GM23338 (cell line): Measurements from ENCODE around the gene LAMA4. TPM values are rescaled to one million over a fixed set of nuclear protein-coding genes. Genes with fewer than 3 reads are reported as not detected.
A peak's percentile ranks its signal among the peaks of the same experiment; 100 is the strongest.

Experiments used
- ATAC-seq: fragments of 200-7000 bp; cut with Tn5 transposase; 3 replicates; pipeline ENCODE4 v1.9.1; 2020
- DNase-seq: peaks from one replicate; pipeline ENCODE4 v3.0.0-alpha.2; 2015; ENCODE audit warnings: low spot score
- H2AFZ ChIP-seq: fragments of 200-600 bp; sonication (generic); 2 replicates; pipeline ENCODE4 v1.8.0; 2016; ENCODE audit warnings: antibody characterized with exemption, mild to moderate bottlenecking, moderate library complexity
- H3F3A ChIP-seq: fragments of 200-600 bp; sonication (generic); replicated peaks from 2 replicates; pipeline ENCODE4 v1.8.0; 2017; ENCODE audit warnings: antibody characterized with exemption, mixed run types, low read depth
- H3K27ac ChIP-seq: fragments of 200-600 bp; sonication (generic); 2 replicates; pipeline ENCODE4 v1.6.1; 2016; ENCODE audit warnings: low read depth
- H3K27me3 ChIP-seq: fragments of 200-600 bp; sonication (generic); 2 replicates; pipeline ENCODE4 v1.8.0; 2016; ENCODE audit warnings: mild to moderate bottlenecking, mixed run types, moderate library complexity; ENCODE audit not compliant: insufficient read depth
- H3K36me3 ChIP-seq: fragments of 200-600 bp; sonication (generic); 2 replicates; pipeline ENCODE4 v1.8.0; 2016; ENCODE audit warnings: mild to moderate bottlenecking; ENCODE audit not compliant: insufficient read depth
- H3K4me1 ChIP-seq: fragments of 200-600 bp; sonication (generic); 2 replicates; pipeline ENCODE4 v1.8.0; 2016; ENCODE audit warnings: mild to moderate bottlenecking, moderate library complexity; ENCODE audit not compliant: insufficient read depth
- H3K4me2 ChIP-seq: fragments of 200-600 bp; sonication (generic); 2 replicates; pipeline ENCODE4 v1.7.1; 2017; ENCODE audit warnings: mixed run types
- H3K4me3 ChIP-seq: fragments of 200-600 bp; sonication (generic); 2 replicates; pipeline ENCODE4 v1.6.1; 2016; ENCODE audit warnings: mixed run types
- H3K79me2 ChIP-seq: fragments of 200-600 bp; sonication (generic); replicated peaks from 2 replicates; pipeline ENCODE4 v1.8.0; 2017; ENCODE audit warnings: mild to moderate bottlenecking; ENCODE audit not compliant: insufficient read depth
- H3K9me2 ChIP-seq: fragments of 200-600 bp; sonication (generic); 2 replicates; pipeline ENCODE4 v1.8.0; 2017; ENCODE audit not compliant: insufficient read depth
- H4K20me1 ChIP-seq: fragments of 200-600 bp; sonication (generic); replicated peaks from 2 replicates; pipeline ENCODE4 v1.8.0; 2017; ENCODE audit warnings: mild to moderate bottlenecking; ENCODE audit not compliant: insufficient read depth
- H3K27ac Mint-ChIP-seq: 2 replicates; pipeline ENCODE4 v1.8.0; 2020; ENCODE audit warnings: inconsistent platforms, mild to moderate bottlenecking, moderate library complexity, mixed read lengths
- H3K27me3 Mint-ChIP-seq: 3 replicates; pipeline ENCODE4 v1.8.0; 2022; ENCODE audit warnings: low read depth, mild to moderate bottlenecking, moderate library complexity, mixed read lengths, inconsistent platforms; ENCODE audit not compliant: insufficient read depth, poor library complexity
- H3K36me3 Mint-ChIP-seq: 3 replicates; pipeline ENCODE4 v1.8.0; 2021; ENCODE audit warnings: low read depth, mild to moderate bottlenecking, inconsistent platforms, moderate library complexity, mixed read lengths
- H3K4me1 Mint-ChIP-seq: 3 replicates; pipeline ENCODE4 v1.8.0; 2020; ENCODE audit warnings: mild to moderate bottlenecking, inconsistent platforms, mixed read lengths
- H3K4me3 Mint-ChIP-seq: 3 replicates; pipeline ENCODE4 v1.8.0; 2021; ENCODE audit warnings: moderate library complexity, mild to moderate bottlenecking, inconsistent platforms, mixed read lengths
- H3K9me3 Mint-ChIP-seq: 3 replicates; pipeline ENCODE4 v1.8.0; 2020; ENCODE audit warnings: moderate library complexity, mild to moderate bottlenecking, inconsistent platforms, mixed read lengths
- CTCF ChIP-seq, 2 experiments: fragments of 200-600 bp in 1 of 2; sonication (generic) in 1 of 2; conservative IDR thresholded peaks; 2 replicates each; pipeline versions ENCODE4 v1.5.1 to v1.6.1; 2016 to 2017; ENCODE audit warnings: antibody characterized with exemption in 2 of 2, low read depth in 2 of 2, mild to moderate bottlenecking in 2 of 2, moderate library complexity in 1 of 2
- EZH2 ChIP-seq: fragments of 200-600 bp; sonication (generic); IDR thresholded peaks from one replicate; pipeline ENCODE4 v1.8.0; 2017; ENCODE audit warnings: antibody characterized with exemption, mild to moderate bottlenecking, low read depth; ENCODE audit not compliant: unreplicated experiment
- EZH2phosphoT487 ChIP-seq: fragments of 200-600 bp; sonication (generic); IDR thresholded peaks from one replicate; pipeline ENCODE4 v1.8.1; 2018; ENCODE audit warnings: antibody characterized with exemption; ENCODE audit not compliant: unreplicated experiment
- STAT1 ChIP-seq: IDR thresholded peaks from one replicate; pipeline ENCODE4 v1.6.1; 2016; ENCODE audit warnings: antibody characterized with exemption; ENCODE audit not compliant: unreplicated experiment
- ZNF114 ChIP-seq: fragments of 250-450 bp; sonication (Bioruptor Pico); IDR thresholded peaks from 2 replicates; pipeline ENCODE4 v1.5.0; 2020; ENCODE audit warnings: mild to moderate bottlenecking, moderate library complexity
- ZNF331 ChIP-seq: fragments of 250-450 bp; sonication (Bioruptor Pico); IDR thresholded peaks from 2 replicates; pipeline ENCODE4 v1.5.0; 2020; ENCODE audit warnings: low read depth, mild to moderate bottlenecking, moderate library complexity
- ZNF462 ChIP-seq: fragments of 250-450 bp; sonication (Bioruptor Pico); IDR thresholded peaks from 2 replicates; pipeline ENCODE4 v1.5.0; 2020; ENCODE audit warnings: mild to moderate bottlenecking, moderate library complexity
- polyA plus RNA-seq: library from polyadenylated mRNA; unstranded; fragments of >200 nt; fragmentation: Nextera tagmentation; extraction: Ambion mirVana; gene quantifications from 2 replicates; pipeline ENCODE4 v1.2.1, GENCODE V29; 2016
- total RNA-seq: library from RNA; depleted of rRNA; stranded (reverse); fragments of >200 nt; shearing (Covaris generic); gene quantifications from 2 replicates; pipeline ENCODE4 v1.2.3, GENCODE V29; 2014

The LAMA4 gene
- total and polyA plus RNA-seq, 2 experiments from 2014 or later: 1.7 to 2.8 TPM

GRCh38 chr6:112283621-112284020, 29.3 kb upstream of the LAMA4 start (continued):
- TF ChIP-seq STAT1: no peak

- ATAC-seq (peak; percentile 72), DNase-seq (peak; percentile 14)
- Histone ChIP-seq H4K20me1 (no peaks in the 10 kb centered on the region), H3K27me3 (no peaks in the 10 kb centered on the region), H3F3A (no peaks in the 10 kb centered on the region), H2AFZ (no peak overlapping the region; the same call in 1 of the 2 replicates), H3K4me1 (no peaks in the 10 kb centered on the region; the same call in 1 of the 2 replicates), H3K79me2 (no peaks in the 10 kb centered on the region), H3K4me3 (no peak overlapping the region), H3K4me2 (no peak overlapping the region), H3K36me3 (no peaks in the 10 kb centered on the region), H3K9me2 (no peaks in the 10 kb centered on the region), H3K27ac (no peak overlapping the region)
- TF ChIP-seq EZH2phosphoT487 (no peak), CTCF (conservative IDR thresholded peaks at IDR 0.05; ENCODE audit: low read depth in 2 of 2) (peak in 1 of 2 experiments; percentile 15; a peak in 1 of 4 replicates)
- H3K27me3 Mint-ChIP-seq: no peaks in the 10 kb centered on the region
- H3K36me3 Mint-ChIP-seq: no peaks in the 10 kb centered on the region
- H3K4me3 Mint-ChIP-seq: no peak overlapping the region
- no peak overlapping the region for H3K27ac Mint-ChIP-seq
- H3K4me1 Mint-ChIP-seq: peaks cover 11% of the 10 kb centered on the region; the same call in 2 of the 3 replicates
- no peaks in the 10 kb centered on the region for H3K9me3 Mint-ChIP-seq
Measured at GRCh38 chr6:112281821-112282615, 27.7 kb upstream of the LAMA4 start.

GRCh38 chr6:112279031-112279935, 24.9 kb upstream of the LAMA4 start:
- Histone ChIP-seq H3K4me2 (no peak overlapping the region), H3K4me1 (no peaks in the 10 kb centered on the region; the same call in 1 of the 2 replicates), H3F3A (no peaks in the 10 kb centered on the region), H3K36me3 (no peaks in the 10 kb centered on the region), H3K79me2 (no peaks in the 10 kb centered on the region), H2AFZ (peak overlapping the region; percentile 67; the same call in 1 of the 2 replicates), H4K20me1 (no peaks in the 10 kb centered on the region), H3K27me3 (no peaks in the 10 kb centered on the region), H3K9me2 (no peaks in the 10 kb centered on the region), H3K27ac (no peak overlapping the region), H3K4me3 (no peak overlapping the region)
- Mint-ChIP-seq H3K9me3 (no peaks in the 10 kb centered on the region), H3K27ac (no peak overlapping the region), H3K4me1 (peaks cover 11% of the 10 kb centered on the region; the same call in 2 of the 3 replicates), H3K4me3 (no peak overlapping the region), H3K27me3 (no peaks in the 10 kb centered on the region), H3K36me3 (no peaks in the 10 kb centered on the region)
- ATAC-seq (no peak; the same call in 2 of the 3 replicates), DNase-seq (no peak)
- no peak for TF ChIP-seq EZH2phosphoT487
- TF ChIP-seq ZNF114 (CRISPR knock-in tag): no peak
- no peak for TF ChIP-seq ZNF462
- no peak for TF ChIP-seq STAT1
- TF ChIP-seq ZNF331 (CRISPR knock-in tag): no peak
- TF ChIP-seq EZH2: no peak
